ENCODE measurements around the gene MOCS3.
A peak's percentile ranks its signal among the peaks of the same experiment; 100 is the strongest.

MOCS3 gene

GRCh38 chr20:50983321-50983720 lies 24.7 kb downstream of the MOCS3 start:
- no peak for DNase-seq

GRCh38 chr20:50987493-50988210 lies 29.0 kb downstream of the MOCS3 start:
- peak; percentile 70 for DNase-seq

GRCh38 chr20:50991076-50991475 lies 32.5 kb downstream of the MOCS3 start:
- DNase-seq: no peak

GRCh38 chr20:50992336-50992732 lies 33.7 kb downstream of the MOCS3 start:
- no peak for DNase-seq

- peak; percentile 60 for DNase-seq
Measured at GRCh38 chr20:50992733-50993457, 34.3 kb downstream of the MOCS3 start.

- no peak for DNase-seq
Measured at GRCh38 chr20:50993876-50994275, 35.3 kb downstream of the MOCS3 start.

DNA sequence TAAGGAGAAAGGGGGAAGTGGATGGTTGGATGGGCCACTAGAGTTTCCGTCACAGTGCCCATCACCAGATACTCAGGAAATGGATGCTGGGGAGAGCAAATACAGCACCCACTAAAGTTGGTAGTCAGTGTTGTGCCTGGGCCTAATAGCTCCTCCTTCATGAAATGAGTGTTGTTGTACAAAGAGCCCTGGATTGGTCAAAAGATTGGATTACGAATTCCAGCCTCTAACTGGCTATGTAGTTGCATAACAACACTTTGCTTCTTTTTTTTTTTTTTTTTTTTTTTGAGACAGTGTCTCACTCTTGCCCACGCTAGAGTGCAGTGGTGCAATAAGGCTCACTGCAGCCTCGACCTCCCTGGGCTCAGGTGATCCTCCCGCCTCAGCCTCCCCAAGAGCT lies 36.9 kb downstream of the MOCS3 start:
- no peak for DNase-seq

DNA sequence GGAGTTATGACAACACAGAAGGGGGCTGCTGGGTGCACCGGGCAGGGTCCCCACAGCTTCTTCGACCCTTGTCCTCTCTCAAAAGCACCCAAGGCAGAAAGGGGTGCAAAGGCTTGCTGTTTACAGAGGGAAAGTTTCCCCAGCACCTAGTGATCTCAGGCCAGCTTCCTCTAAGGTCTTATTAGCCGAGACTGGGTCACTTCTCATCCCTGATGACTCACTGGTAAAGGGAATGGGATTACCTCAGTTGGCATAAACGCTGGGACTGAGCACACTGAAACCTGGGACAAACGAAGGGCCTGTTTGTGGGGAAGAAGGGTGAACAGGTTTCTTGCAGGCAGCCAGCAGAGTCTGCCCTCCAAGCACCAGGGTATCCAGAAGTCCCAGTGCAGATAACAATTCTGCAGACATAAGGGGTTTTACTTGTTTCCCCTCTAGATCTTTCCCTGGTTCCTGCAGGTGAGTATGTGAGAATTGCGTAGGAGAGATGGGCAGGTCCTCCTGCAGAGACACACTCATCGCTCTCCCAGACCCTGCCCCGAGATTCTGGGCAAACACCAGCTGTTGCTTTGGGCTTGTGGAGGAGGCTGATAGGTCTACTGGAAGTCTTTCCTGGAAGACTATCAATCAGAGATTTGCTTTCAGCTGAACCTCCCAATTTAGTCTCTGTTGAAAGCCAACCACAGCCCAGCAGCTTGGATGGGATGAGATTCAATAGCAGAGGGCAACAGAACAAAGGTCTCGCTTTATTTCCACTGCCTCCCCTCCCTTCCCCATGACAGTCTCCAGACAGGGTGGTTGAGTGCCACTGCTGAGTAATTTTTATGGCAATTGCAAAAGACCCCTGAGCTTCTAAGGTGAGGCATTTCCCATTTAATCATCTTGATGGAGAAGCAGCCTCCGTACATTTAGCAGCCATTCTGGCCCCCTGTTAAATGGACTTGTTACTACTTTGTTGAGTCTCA lies 38.6 kb downstream of the MOCS3 start:
- DNase-seq: no peak

GRCh38 chr20:50999355-50999754 lies 40.7 kb downstream of the MOCS3 start:
- DNase-seq: no peak

- DNase-seq: peak; percentile 25
Measured at GRCh38 chr20:51001430-51002265, 43.0 kb downstream of the MOCS3 start.

GRCh38 chr20:51002633-51003032 lies 44.0 kb downstream of the MOCS3 start:
- no peak for DNase-seq

DNA sequence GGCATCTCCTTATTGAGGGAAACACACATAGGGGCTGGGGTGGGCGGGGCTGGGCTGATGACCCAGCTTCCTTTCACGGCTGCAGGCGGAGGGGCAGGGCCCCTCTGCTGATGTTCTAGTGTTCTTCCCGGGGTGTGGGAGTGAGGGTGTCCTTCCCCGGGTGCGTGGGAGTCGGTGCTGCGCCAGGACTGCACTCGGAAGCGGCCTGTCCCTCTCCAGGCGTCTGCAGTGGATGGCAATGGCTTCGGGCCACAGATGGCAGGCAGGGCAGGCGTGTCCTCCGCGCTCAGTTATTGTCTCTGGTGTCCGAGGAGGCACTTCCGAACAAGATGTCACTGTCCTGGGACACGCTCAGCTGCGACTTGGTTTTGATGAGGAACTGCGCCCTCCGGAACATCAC lies 45.1 kb downstream of the MOCS3 start:
- no peak for DNase-seq

GRCh38 chr20:51004305-51004727 lies 45.7 kb downstream of the MOCS3 start:
- no peak for DNase-seq

GRCh38 chr20:51004781-51005180 lies 46.2 kb downstream of the MOCS3 start:
- no peak for DNase-seq

- DNase-seq: no peak
Measured at GRCh38 chr20:51005214-51005613, 46.6 kb downstream of the MOCS3 start.

DNA sequence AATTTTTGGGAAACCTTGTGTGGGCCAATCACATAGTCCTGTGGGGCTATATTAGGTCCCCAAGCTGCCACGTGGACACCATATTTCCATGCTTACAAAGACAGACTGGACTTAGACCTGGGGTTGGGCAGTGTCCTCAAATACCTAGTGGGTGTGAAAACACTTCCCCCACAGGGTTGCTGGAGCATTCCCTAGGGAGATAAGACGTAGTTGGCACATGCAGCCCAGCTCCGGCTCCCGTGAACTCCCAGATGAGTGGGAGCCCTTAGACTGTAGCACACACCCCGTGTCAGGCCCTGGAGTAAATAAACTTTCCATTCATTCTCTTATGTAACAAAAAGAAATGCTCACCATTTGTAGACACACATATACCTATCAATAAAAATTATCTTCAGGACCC lies 50.1 kb downstream of the MOCS3 start:
- DNase-seq: no peak

DNA sequence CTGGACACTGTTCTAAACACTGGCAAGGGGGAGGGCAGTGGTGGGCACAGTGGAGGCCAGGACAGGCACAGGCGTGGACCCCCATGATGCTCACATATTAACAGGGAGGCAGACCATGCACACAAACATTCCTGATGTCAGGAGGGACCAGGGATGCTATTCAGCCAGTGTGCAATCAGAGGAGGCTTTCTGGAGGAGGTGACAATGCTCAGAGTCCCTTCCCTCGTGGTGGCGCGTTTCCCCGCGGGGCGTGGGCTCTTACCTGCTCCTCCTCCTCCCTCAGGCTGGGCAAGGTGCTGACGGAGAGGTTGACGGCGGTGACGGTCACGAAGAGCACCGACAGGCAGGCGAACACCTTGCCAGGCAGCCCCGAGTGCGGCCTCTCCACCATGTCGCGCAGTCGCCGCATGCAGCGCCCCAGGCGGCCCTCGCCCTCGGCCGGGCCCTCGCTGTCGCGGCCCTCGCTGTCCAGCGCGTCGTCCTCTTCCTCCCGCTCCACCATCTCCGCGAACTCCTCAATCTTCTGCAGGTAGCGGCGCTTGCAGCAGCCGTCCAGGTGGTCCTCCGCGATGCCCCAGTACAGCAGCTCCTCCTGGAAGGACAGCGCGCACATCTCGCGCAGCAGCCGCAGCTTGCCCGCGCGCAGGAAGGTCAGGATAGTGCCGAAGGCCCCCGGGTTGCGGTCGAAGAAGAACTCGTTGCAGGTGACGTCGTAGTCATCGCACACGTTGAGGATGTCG lies 50.9 kb downstream of the MOCS3 start:
- no peak for DNase-seq

- no peak for DNase-seq
Measured at GRCh38 chr20:51010043-51010365, 51.4 kb downstream of the MOCS3 start.

GRCh38 chr20:51010932-51011331 lies 52.3 kb downstream of the MOCS3 start:
- DNase-seq: no peak

DNA sequence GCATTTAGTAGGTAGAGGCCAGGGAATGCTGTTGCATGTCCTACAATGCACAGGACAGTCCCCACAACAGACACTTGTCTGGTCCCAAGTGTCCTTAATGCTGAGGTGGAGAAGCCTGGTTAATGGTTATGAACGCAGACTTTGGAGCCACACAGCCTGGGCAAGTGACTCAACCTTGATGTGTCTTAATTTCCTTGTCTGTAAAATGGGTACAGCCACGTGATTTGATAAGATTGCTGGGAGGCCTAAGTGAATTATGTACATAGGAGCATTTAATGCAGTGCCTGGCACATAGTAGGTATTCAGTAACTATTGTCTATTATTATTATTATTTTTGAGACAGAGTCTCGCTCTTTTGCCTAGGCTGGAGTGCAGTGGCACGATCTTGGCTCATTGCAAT lies 52.9 kb downstream of the MOCS3 start:
- DNase-seq: no peak

DNA sequence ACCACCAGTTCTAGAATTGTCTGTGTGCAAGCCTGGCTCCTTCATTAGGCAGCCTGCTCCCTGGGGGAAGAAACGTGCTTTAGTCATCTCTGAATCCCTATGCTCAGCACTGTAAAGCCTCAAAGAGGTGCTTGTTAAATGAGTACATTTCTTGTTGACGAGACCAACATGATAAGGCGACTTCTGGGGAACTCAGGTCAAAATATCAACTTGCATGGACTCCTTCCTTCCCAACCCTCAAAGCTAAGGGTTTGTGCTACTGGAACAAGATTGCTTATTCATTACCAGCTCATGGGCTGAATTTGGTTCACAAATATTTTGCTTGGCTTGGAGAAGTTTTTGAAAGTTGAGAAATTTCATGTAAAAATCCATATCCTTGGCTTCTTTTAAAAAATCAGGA lies 53.7 kb downstream of the MOCS3 start:
- no peak for DNase-seq

Data from stimulated activated CD4-positive, alpha-beta T cell treated with anti-CD3 and anti-CD28 coated beads, Interleukin-15, amount 100 ng/mL, for 24 hours (primary cell).